ENCODE measurements around the gene CEACAM7.

CEACAM7 gene

GRCh38 chr19:41627966-41628675, 59.9 kb downstream of the CEACAM7 start:
- no peak for TF ChIP-seq SPI1 (IDR thresholded peaks at IDR 0.05; ENCODE audit: low read depth, low read length)
- TF ChIP-seq POLR2AphosphoS5 (IDR thresholded peaks at IDR 0.05; ENCODE audit: low read depth, low read length) = no peak
- TF ChIP-seq PAX5 (IDR thresholded peaks at IDR 0.05; ENCODE audit: insufficient read depth, low read length, severe bottlenecking) = no peak
- TF ChIP-seq TAF1 (IDR thresholded peaks at IDR 0.05; ENCODE audit: low read depth, low read length) = no peak
- no peak for TF ChIP-seq POLR2A (IDR thresholded peaks at IDR 0.05; ENCODE audit: low read depth, low read length)
- TF ChIP-seq POU2F2 (IDR thresholded peaks at IDR 0.05; ENCODE audit: low read depth, low read length) = no peak
- no peak for DNase-seq (ENCODE audit: insufficient read length, low spot score)
- FAIRE-seq = no peak

- DNase-seq (ENCODE audit: insufficient read length, low spot score) (no peak), FAIRE-seq (no peak)
- no peak for TF ChIP-seq POLR2A (IDR thresholded peaks at IDR 0.05; ENCODE audit: low read depth, low read length)
- no peak for TF ChIP-seq POU2F2 (IDR thresholded peaks at IDR 0.05; ENCODE audit: low read depth, low read length)
Measured at GRCh38 chr19:41626877-41627276, 61.2 kb downstream of the CEACAM7 start, which contains the start of gene CEACAM4. CEACAM4 (minus strand) TSS chr19:41627074; CDS start chr19:41626963, 111 bp downstream.

- no peak for TF ChIP-seq TAF1 (IDR thresholded peaks at IDR 0.05; ENCODE audit: low read depth, low read length)
- no peak for TF ChIP-seq POLR2AphosphoS5 (IDR thresholded peaks at IDR 0.05; ENCODE audit: low read depth, low read length)
- no peak for TF ChIP-seq SPI1 (IDR thresholded peaks at IDR 0.05; ENCODE audit: low read depth, low read length)
- TF ChIP-seq POU2F2 (IDR thresholded peaks at IDR 0.05; ENCODE audit: low read depth, low read length) = no peak
- no peak for TF ChIP-seq PAX5 (IDR thresholded peaks at IDR 0.05; ENCODE audit: insufficient read depth, low read length, severe bottlenecking)
- no peak for TF ChIP-seq POLR2A (IDR thresholded peaks at IDR 0.05; ENCODE audit: low read depth, low read length)
- FAIRE-seq = no peak
- DNase-seq (ENCODE audit: insufficient read length, low spot score) = no peak
Measured at GRCh38 chr19:41626278-41626677, 61.8 kb downstream of the CEACAM7 start.

GRCh38 chr19:41624937-41625336, 63.1 kb downstream of the CEACAM7 start:
- DNase-seq (ENCODE audit: insufficient read length, low spot score) (no peak), FAIRE-seq (no peak)
- no peak for TF ChIP-seq PAX5 (IDR thresholded peaks at IDR 0.05; ENCODE audit: insufficient read depth, low read length, severe bottlenecking)
- TF ChIP-seq POLR2A (IDR thresholded peaks at IDR 0.05; ENCODE audit: low read depth, low read length) = no peak
- no peak for TF ChIP-seq SPI1 (IDR thresholded peaks at IDR 0.05; ENCODE audit: low read depth, low read length)
- no peak for TF ChIP-seq TAF1 (IDR thresholded peaks at IDR 0.05; ENCODE audit: low read depth, low read length)
- no peak for TF ChIP-seq POLR2AphosphoS5 (IDR thresholded peaks at IDR 0.05; ENCODE audit: low read depth, low read length)
- no peak for TF ChIP-seq POU2F2 (IDR thresholded peaks at IDR 0.05; ENCODE audit: low read depth, low read length)

- TF ChIP-seq POU2F2 (IDR thresholded peaks at IDR 0.05; ENCODE audit: low read depth, low read length) (no peak), SPI1 (IDR thresholded peaks at IDR 0.05; ENCODE audit: low read depth, low read length) (no peak), PAX5 (IDR thresholded peaks at IDR 0.05; ENCODE audit: insufficient read depth, low read length, severe bottlenecking) (no peak), POLR2AphosphoS5 (IDR thresholded peaks at IDR 0.05; ENCODE audit: low read depth, low read length) (no peak), POLR2A (IDR thresholded peaks at IDR 0.05; ENCODE audit: low read depth, low read length) (no peak), TAF1 (IDR thresholded peaks at IDR 0.05; ENCODE audit: low read depth, low read length) (no peak)
- FAIRE-seq (no peak), DNase-seq (ENCODE audit: insufficient read length, low spot score) (no peak)
Measured at GRCh38 chr19:41624515-41624914, 63.6 kb downstream of the CEACAM7 start.

- TF ChIP-seq POLR2A (IDR thresholded peaks at IDR 0.05; ENCODE audit: low read depth, low read length) (no peak), POU2F2 (IDR thresholded peaks at IDR 0.05; ENCODE audit: low read depth, low read length) (no peak), POLR2AphosphoS5 (IDR thresholded peaks at IDR 0.05; ENCODE audit: low read depth, low read length) (no peak), PAX5 (IDR thresholded peaks at IDR 0.05; ENCODE audit: insufficient read depth, low read length, severe bottlenecking) (no peak), TAF1 (IDR thresholded peaks at IDR 0.05; ENCODE audit: low read depth, low read length) (no peak), SPI1 (IDR thresholded peaks at IDR 0.05; ENCODE audit: low read depth, low read length) (no peak)
- DNase-seq (ENCODE audit: insufficient read length, low spot score) = no peak
- FAIRE-seq = no peak
Measured at GRCh38 chr19:41623360-41623759, 64.7 kb downstream of the CEACAM7 start.

Measured in GM12891 (cell line).